ENCODE measurements around the gene MORN2. TPM values are rescaled to one million over a fixed set of nuclear protein-coding genes. Genes with fewer than 3 reads are reported as not detected.

MORN2 gene
- total RNA-seq, 1 experiment from 2014 or later: 8.0 TPM

DNA sequence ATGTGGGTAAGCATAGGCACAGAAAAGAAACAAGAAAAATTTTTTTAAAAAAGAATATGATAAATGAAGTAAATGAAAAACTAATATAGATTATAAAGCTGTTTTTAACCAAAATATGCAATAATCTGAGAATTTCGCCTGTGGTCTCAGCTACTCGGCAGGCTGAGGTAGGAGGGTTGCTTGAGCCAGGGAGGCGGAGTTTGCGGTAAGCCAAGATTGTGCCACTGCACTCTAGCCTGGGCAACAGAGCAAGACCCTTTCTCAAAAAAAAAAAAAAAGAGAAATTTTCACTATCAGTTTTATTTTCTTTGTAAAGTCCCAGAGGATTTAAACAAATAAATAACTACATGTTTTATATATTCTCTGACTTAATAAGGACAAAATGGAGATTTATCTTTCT, 47.3 kb upstream of the MORN2 start:
- Histone ChIP-seq H3K27me3 (ENCODE audit: insufficient read depth, low read length) (no peaks in the 10 kb centered on the region), H3K18ac (ENCODE audit: insufficient read length, low read depth, low read length) (no peak overlapping the region), H2AFZ (ENCODE audit: low read length) (no peak overlapping the region), H3K14ac (ENCODE audit: insufficient read depth, low read length) (no peak overlapping the region), H2AK5ac (ENCODE audit: insufficient read length, low read length) (no peak overlapping the region), H3K79me2 (ENCODE audit: insufficient read depth, low read length) (no peaks in the 10 kb centered on the region), H3K9ac (ENCODE audit: extremely low read depth, insufficient read length, low read length) (no peak overlapping the region), H3K56ac (ENCODE audit: insufficient read length, low read depth, low read length) (no peak overlapping the region), H2BK20ac (ENCODE audit: low read depth, low read length, poor library complexity, severe bottlenecking) (no peak overlapping the region), H3K4me2 (ENCODE audit: insufficient read depth, insufficient read length, low read length) (no peak overlapping the region), H3K9me3 (ENCODE audit: control insufficient read depth, low read depth, low read length) (no peaks in the 10 kb centered on the region), H2BK12ac (ENCODE audit: insufficient read length, low read depth, low read length) (no peak overlapping the region), H3K23me2 (ENCODE audit: insufficient read length, low read depth, low read length, poor library complexity, severe bottlenecking) (no peaks in the 10 kb centered on the region), H2BK5ac (ENCODE audit: insufficient read length, low read length) (no peak overlapping the region), H3K27ac (ENCODE audit: insufficient read length, low read depth, low read length) (no peak overlapping the region), H4K91ac (ENCODE audit: insufficient read length, low read depth, low read length) (no peak overlapping the region), H3K4me1 (ENCODE audit: insufficient read depth, low read length) (no peaks in the 10 kb centered on the region), H3K4ac (ENCODE audit: low read depth, low read length) (no peak overlapping the region), H4K5ac (ENCODE audit: insufficient read length, low read depth, low read length) (no peak overlapping the region), H2BK120ac (ENCODE audit: low read depth, low read length, poor library complexity, severe bottlenecking) (no peak overlapping the region), H3K23ac (ENCODE audit: insufficient read length, low read depth, low read length) (no peak overlapping the region), H4K8ac (replicated peaks; ENCODE audit: insufficient read length, low read depth, low read length) (no peak overlapping the region), H3T11ph (ENCODE audit: low read length) (no peak overlapping the region), H2BK15ac (ENCODE audit: low read depth, low read length) (no peak overlapping the region), H3K79me1 (ENCODE audit: insufficient read depth, low read depth, low read length, poor library complexity, severe bottlenecking) (no peaks in the 10 kb centered on the region), H4K20me1 (ENCODE audit: control insufficient read depth, insufficient read depth, insufficient read length) (no peaks in the 10 kb centered on the region)
- Mint-ChIP-seq H3K27ac (no peak overlapping the region), H3K4me3 (no peak overlapping the region), H3K36me3 (ENCODE audit: insufficient read depth in 1 of 3, low read depth in 3 of 3) (peaks cover 5 to 40% (median 25%) of the 10 kb centered on the region in 3 experiments; a peak in 6 of 7 replicates), H3K9me3 (no peaks in the 10 kb centered on the region), H3K27me3 (ENCODE audit: low read depth) (no peaks in the 10 kb centered on the region), H3K4me1 (peaks cover 6 to 8% of the 10 kb centered on the region in 2 experiments; a peak in 2 of 4 replicates)
- DNase-seq: no peak
- WGBS (ENCODE audit: extremely low coverage, insufficient read length, low lambda C conversion rate): no CpG with 5 or more reads among the region's 4 CpGs
- TF ChIP-seq, protein P1, sequence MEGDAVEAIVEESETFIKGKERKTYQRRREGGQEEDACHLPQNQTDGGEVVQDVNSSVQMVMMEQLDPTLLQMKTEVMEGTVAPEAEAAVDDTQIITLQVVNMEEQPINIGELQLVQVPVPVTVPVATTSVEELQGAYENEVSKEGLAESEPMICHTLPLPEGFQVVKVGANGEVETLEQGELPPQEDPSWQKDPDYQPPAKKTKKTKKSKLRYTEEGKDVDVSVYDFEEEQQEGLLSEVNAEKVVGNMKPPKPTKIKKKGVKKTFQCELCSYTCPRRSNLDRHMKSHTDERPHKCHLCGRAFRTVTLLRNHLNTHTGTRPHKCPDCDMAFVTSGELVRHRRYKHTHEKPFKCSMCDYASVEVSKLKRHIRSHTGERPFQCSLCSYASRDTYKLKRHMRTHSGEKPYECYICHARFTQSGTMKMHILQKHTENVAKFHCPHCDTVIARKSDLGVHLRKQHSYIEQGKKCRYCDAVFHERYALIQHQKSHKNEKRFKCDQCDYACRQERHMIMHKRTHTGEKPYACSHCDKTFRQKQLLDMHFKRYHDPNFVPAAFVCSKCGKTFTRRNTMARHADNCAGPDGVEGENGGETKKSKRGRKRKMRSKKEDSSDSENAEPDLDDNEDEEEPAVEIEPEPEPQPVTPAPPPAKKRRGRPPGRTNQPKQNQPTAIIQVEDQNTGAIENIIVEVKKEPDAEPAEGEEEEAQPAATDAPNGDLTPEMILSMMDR (conservative IDR thresholded peaks at IDR 0.05): no peak
